NCI-H1092 treated with DMSO at 0.1 percent for 48 hours (cell line): ENCODE data around the gene APOL5.
A peak's percentile ranks its signal among the peaks of the same experiment; 100 is the strongest.

Source experiments
- DNase-seq: peaks from one replicate; lab custom pipeline; 2025; lab: John Stamatoyannopoulos, UW

Gene APOL5

GRCh38 chr22:35742342-35743100, 24.8 kb downstream of the APOL5 start:
- no peak for DNase-seq

GRCh38 chr22:35743326-35743860, 25.7 kb downstream of the APOL5 start:
- DNase-seq, result no peak

- no peak for DNase-seq
Observed at GRCh38 chr22:35746248-35746647, 28.6 kb downstream of the APOL5 start.

GRCh38 chr22:35746946-35747703, 29.5 kb downstream of the APOL5 start:
- no peak for DNase-seq

DNA sequence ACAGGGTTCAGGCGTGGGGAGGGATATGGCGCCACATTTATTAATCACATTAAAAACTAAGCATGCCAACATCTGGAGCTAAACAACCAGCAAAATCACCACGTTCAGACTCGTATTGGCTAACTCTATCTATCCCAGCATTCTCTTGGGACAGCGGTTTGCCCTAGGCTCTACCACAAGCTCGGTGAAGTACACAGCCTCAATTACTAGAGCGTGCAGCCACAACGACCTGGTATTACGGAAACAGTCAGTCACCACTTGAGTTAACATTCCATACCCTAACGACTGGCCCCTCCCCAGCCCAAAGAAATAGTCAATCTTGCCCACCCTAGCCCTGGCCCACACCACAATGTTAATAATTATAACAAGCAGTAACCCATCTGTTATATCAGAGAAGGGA, 32.1 kb downstream of the APOL5 start:
- DNase-seq, result no peak

- no peak for DNase-seq
Observed at GRCh38 chr22:35752006-35752862, 34.6 kb downstream of the APOL5 start.

DNA sequence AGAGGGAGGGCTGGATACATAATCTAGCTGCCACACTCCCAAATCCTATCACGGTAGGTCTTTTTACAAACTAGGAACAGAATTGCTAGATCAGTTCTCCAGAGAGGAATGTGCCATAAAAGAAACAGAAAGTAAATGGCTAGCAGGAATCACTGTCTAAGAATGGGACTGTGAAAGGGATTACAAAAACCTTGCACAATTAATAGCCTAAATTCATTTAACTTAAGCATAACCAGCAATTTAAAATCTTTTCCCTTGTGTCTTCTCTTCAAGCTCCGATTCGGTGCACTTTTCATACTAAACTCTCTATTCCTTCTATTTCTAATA, 35.2 kb downstream of the APOL5 start:
- no peak for DNase-seq

DNA sequence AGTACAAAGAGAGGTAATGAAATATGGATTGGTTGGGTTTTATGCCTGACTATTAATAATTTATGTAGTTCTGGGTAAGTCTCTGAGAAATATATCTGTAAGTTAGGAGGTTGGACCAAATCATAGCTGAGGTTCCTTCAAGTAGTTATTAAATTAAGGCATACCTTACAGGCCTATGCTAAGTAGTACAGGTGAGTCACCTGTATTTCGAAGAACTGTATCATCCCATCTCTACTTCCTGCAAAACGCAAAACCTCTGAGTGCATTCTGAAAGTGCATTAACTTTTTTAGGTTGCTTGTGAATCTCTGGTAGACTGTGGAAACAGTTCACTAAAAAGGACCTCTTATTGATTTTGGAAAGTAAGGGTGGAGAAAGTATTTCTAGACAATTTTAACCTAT, 37.1 kb downstream of the APOL5 start:
- DNase-seq, result no peak

DNA sequence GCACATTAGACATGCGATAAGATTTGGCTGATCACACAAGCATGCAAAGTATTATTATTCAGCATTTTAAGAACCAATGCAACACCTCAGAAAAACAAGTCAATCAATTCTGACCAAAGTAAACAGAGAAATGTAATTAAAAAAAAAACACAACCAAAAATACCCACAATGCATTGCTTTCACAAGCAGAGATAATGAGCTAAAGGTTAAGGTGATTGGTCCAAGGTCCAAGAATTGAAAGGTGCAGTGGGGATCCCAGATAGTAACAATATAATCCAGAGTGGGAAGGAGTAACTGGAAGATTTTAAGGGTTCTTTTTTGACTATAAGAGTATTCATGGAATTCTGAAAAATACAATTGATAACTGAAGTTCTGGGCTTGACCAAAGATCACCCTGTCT, 39.0 kb downstream of the APOL5 start:
- DNase-seq, result no peak

GRCh38 chr22:35758394-35758793, 40.7 kb downstream of the APOL5 start:
- no peak for DNase-seq

- DNase-seq, result peak; percentile 9
Observed at GRCh38 chr22:35761037-35761436, 43.4 kb downstream of the APOL5 start.

DNA sequence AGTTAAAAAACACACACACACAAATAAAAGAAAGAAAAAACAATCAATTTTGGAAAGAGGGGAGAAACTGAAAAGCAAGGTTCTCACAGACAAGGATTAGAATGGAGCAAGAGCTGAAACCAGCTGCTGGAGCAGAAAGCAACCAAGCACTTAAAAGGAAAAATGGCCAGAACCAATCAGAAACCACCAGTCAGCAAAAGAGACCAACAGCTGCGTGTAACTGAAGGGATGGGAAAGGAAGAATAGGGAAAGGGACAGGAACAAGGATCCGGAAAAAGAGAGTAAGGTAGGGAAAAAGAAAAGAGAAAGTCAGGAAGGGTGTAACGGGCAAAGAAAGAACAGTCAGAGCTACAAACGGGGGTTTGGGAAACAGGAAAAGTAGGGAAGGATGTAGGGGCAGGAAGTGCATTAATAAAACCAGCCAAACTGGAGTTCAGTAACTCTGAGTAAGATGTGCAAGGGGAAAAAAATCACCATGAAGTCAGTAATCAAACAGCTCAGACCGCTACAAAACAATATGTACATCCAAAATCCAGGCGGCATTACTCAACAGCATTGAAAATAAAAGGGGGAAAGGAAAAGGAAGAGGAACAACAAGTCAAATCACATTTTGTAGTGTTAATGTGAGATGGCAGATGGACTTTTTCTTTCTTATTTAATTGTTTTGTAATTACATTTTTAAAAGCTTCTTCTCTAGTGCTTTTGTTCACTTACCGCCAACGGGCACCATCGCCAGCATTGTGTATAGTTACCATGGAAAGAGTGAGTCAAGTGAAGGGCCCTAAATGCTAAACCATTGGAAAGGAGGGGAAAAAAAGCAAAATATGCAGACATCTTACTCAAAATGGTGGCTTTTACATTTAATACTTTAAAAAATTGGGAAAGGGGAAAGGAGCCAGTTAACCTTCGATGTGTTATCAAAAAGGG, 49.2 kb downstream of the APOL5 start:
- DNase-seq, result no peak

DNA sequence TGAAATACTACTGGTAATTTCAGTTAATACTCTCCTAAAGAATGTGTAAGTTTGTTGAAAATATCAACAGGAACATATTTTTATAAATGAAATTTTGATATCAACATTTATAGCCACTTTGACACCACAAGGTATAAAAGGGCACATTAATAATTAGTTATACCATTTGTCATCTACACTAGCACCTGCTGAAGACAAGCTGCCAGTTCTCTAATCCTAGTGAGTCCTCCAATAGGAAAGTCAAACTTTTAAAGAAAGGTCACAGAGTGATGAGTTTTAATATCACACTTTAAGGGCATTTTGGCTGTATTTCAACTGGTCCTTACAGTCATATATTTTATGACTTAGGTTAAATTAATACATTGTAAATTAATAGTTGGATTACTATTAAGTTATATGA, 52.3 kb downstream of the APOL5 start:
- no peak for DNase-seq

DNA sequence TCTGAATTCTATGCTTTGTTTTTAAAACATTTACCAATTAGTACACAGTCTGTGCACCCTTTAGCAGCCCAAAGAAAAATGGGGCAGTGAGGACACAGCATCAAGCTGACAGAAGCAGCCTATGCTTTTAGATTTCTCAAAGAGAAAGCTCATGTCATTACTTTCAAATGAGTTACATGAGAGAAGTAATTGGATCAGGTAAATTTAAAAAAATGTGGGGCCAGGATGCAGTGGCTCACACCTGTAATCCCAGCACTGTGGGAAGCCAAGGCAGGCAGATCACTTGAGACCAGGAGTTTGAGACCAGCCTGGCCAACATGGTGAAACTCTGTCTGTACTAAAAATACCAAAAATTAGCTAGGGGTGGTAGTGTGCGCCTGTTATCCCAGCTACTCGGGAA, 57.7 kb downstream of the APOL5 start:
- no peak for DNase-seq

- DNase-seq, result no peak
Observed at GRCh38 chr22:35777335-35777975, 59.8 kb downstream of the APOL5 start.
